B cell (primary cell): Measurements from ENCODE around the gene STARD3. TPM values are rescaled to one million over a fixed set of nuclear protein-coding genes. Genes with fewer than 3 reads are reported as not detected.
A peak's percentile ranks its signal among the peaks of the same experiment; 100 is the strongest.

Source experiments
- ATAC-seq: fragments of 200-7000 bp; cut with Tn5 transposase; one replicate; pipeline ENCODE4 v1.10.0; 2021; ENCODE audit warnings: low read depth, mild to moderate bottlenecking, moderate number of reproducible peaks, moderate library complexity
- CTCF ChIA-PET: fragments of 350-600 bp; sonication (Branson Sonifier 250); formaldehyde crosslinking; loops from one replicate; lab custom pipeline; 2021; ENCODE audit warnings: antibody characterized with exemption, inconsistent platforms; lab: Charles Lee
- POLR2A ChIA-PET: fragments of 350-600 bp; sonication (Branson Sonifier 250); formaldehyde crosslinking; loops from one replicate; lab custom pipeline; 2021; ENCODE audit warnings: antibody characterized with exemption; lab: Charles Lee
- DNase-seq: peaks from one replicate; pipeline ENCODE4 v3.0.0; 2013
- H2AFZ ChIP-seq: 2 replicates; pipeline ENCODE4 v1.6.1; 2012; ENCODE audit warnings: mild to moderate bottlenecking, low read depth, low read length; ENCODE audit not compliant: insufficient read depth, poor library complexity, severe bottlenecking
- H3K27ac ChIP-seq, 2 donors: 1 replicate in 1 of 2; 2 replicates in 1 of 2; pipeline ENCODE4 v1.5.1; 2012 to 2013; ENCODE audit warnings: low read length in 2 of 2, mild to moderate bottlenecking in 2 of 2, moderate library complexity in 1 of 2
- H3K27me3 ChIP-seq, 4 experiments: fragments of 200-600 bp in 1 of 4; sonication (generic) in 1 of 4; replicated peaks in 1 of 4; 1 replicate in 2 of 4; 2 replicates in 2 of 4; pipeline versions ENCODE4 v1.6.1 to v1.7.0; 2013 to 2016; ENCODE audit warnings: low read length in 3 of 4, mild to moderate bottlenecking in 2 of 4, mixed read lengths in 1 of 4, moderate library complexity in 1 of 4; ENCODE audit not compliant: insufficient read depth in 4 of 4, control insufficient read depth in 3 of 4; ENCODE audit errors: control extremely low read depth in 1 of 4
- H3K36me3 ChIP-seq, 2 experiments: replicated peaks in 1 of 2; 1 replicate in 1 of 2; 2 replicates in 1 of 2; pipeline versions ENCODE4 v1.6.1 to v1.7.1; 2013; ENCODE audit warnings: low read length in 1 of 2; ENCODE audit not compliant: insufficient read depth in 2 of 2, control insufficient read depth in 1 of 2; ENCODE audit errors: control extremely low read depth in 1 of 2, extremely low read depth in 1 of 2
- H3K4me1 ChIP-seq, 2 donors: fragments of 200-600 bp in 1 of 2; sonication (generic) in 1 of 2; 1 replicate in 1 of 2; 2 replicates in 1 of 2; pipeline versions ENCODE4 v1.5.1 to v1.6.1; 2013 to 2017; ENCODE audit warnings: low read length in 2 of 2; ENCODE audit not compliant: control insufficient read depth in 2 of 2, insufficient read depth in 2 of 2
- H3K4me2 ChIP-seq: replicated peaks from 2 replicates; pipeline ENCODE3; 2012; ENCODE audit warnings: mild to moderate bottlenecking, low read depth, low read length; ENCODE audit not compliant: poor library complexity, severe bottlenecking
- H3K4me3 ChIP-seq, 5 experiments: fragments of 200-600 bp in 1 of 5; sonication (generic) in 1 of 5; 1 replicate in 3 of 5; 2 replicates in 2 of 5; pipeline versions ENCODE4 v1.5.1 to v1.7.0; 2011 to 2016; ENCODE audit warnings: low read length in 4 of 5, mild to moderate bottlenecking in 4 of 5, low read depth in 2 of 5, control low read depth in 1 of 5, moderate library complexity in 1 of 5; ENCODE audit not compliant: insufficient read depth in 1 of 5; ENCODE audit errors: control extremely low read depth in 1 of 5, extremely low read depth in 1 of 5
- H3K79me2 ChIP-seq: fragments of 200-600 bp; sonication (generic); one replicate; pipeline ENCODE4 v1.6.0; 2016; ENCODE audit warnings: low read length; ENCODE audit not compliant: control insufficient read depth, insufficient read depth
- H3K9ac ChIP-seq: fragments of 200-600 bp; sonication (generic); 2 replicates; pipeline ENCODE4 v1.6.1; 2017; ENCODE audit warnings: mild to moderate bottlenecking, low read length, moderate library complexity
- H3K9me3 ChIP-seq, 3 donors: one replicate each; pipeline versions ENCODE4 v1.6.1 to v1.7.1; 2013; ENCODE audit warnings: low read length in 2 of 3; ENCODE audit not compliant: control insufficient read depth in 2 of 3, insufficient read depth in 1 of 3; ENCODE audit errors: control extremely low read depth in 1 of 3
- H4K20me1 ChIP-seq: 2 replicates; pipeline ENCODE4 v1.6.0; 2012; ENCODE audit warnings: mild to moderate bottlenecking, low read length; ENCODE audit not compliant: insufficient read depth, control insufficient read depth, poor library complexity, severe bottlenecking
- H3K27ac Mint-ChIP-seq: one replicate; pipeline ENCODE4 v1.8.0; 2021; ENCODE audit warnings: mixed read lengths
- H3K27me3 Mint-ChIP-seq: one replicate; pipeline ENCODE4 v1.8.0; 2021; ENCODE audit warnings: mixed read lengths
- H3K4me1 Mint-ChIP-seq: one replicate; pipeline ENCODE4 v1.8.0; 2021; ENCODE audit warnings: mixed read lengths
- H3K4me3 Mint-ChIP-seq: one replicate; pipeline ENCODE4 v1.8.0; 2021; ENCODE audit warnings: mixed read lengths
- H3K9me3 Mint-ChIP-seq: one replicate; pipeline ENCODE4 v1.8.0; 2022; ENCODE audit warnings: mixed read lengths; ENCODE audit not compliant: insufficient read depth
- EZH2 ChIP-seq: IDR thresholded peaks from 2 replicates; pipeline ENCODE4 v1.6.1; 2012; ENCODE audit warnings: borderline replicate concordance, low read depth, mild to moderate bottlenecking, moderate library complexity, low read length; ENCODE audit not compliant: insufficient read depth, poor library complexity, severe bottlenecking
- WGBS: methylation state at CpG from one replicate; pipeline ENCODE4 v1.1.5; 2013; ENCODE audit warnings: missing lambda C conversion rate; ENCODE audit not compliant: insufficient coverage; 5-methylcytosine and 5-hydroxymethylcytosine counted together
- intact Hi-C: fragments of 100-400 bp; cut with micrococcal nuclease; formaldehyde crosslinking; loops from one replicate; pipeline ENCODE4 v1.10.0; 2022
- polyA plus RNA-seq: library from polyadenylated mRNA; depleted of rRNA; stranded (reverse); fragments of >200 nt; gene quantifications from 2 replicates; pipeline ENCODE4 v1.2.3, GENCODE V29; 2012
- total RNA-seq, 2 donors: library from RNA; stranded (reverse); fragments of 120-200 nt in 1 of 2; gene quantifications; 1 replicate in 1 of 2; 2 replicates in 1 of 2; pipeline versions ENCODE4 v1.2.3 to v1.2.4, GENCODE V29; 2013 to 2022
- TF ChIP-seq, protein P1 (sequence below): fragments of 200-600 bp; IDR thresholded peaks from one replicate; pipeline ENCODE4 v1.8.0; 2022; ENCODE audit warnings: antibody characterized with exemption, mild to moderate bottlenecking

The STARD3 gene
- total and polyA plus RNA-seq, 2 donors (not counting 1 experiment from before 2014, with no cell fraction given): 93.1 to 231 TPM

DNA sequence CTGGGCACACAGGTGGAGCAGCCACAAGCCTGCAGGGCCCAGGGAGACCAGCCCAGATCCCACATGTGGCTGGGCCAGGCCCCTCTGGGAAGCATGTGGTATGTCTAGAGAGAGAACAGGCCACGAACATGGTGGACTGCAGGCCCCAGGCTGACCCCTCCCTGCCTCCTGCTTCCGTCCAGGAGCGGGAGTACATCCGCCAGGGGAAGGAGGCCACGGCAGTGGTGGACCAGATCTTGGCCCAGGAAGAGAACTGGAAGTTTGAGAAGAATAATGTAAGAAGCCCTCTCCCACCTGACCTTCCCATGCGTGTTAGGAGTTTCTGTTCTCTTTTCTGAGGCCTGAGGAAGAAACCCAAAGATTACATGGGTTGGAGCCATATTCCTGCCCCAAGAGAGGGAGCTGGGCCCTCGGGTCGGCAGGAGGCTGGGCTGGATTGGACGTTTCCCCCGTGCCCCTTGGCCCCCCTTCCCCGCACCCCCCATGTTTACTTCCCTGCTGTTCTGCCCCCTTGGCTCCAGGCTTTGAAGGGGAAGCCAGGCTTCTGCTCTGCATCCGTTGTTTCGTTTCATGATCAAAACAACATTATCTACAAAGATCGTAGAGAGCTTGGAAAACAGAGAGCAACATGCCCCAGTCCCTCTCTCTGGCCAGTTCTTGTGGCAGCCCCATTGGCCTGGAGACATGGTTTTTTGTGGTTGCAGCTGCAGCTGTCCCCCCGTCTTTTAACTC lies 22.5 kb downstream of the STARD3 start:
- Mint-ChIP-seq H3K27me3 (no peaks in the 10 kb centered on the region), H3K9me3 (no peaks in the 10 kb centered on the region), H3K27ac (peak overlapping the region; percentile 96), H3K4me1 (peaks cover 44% of the 10 kb centered on the region), H3K4me3 (peak overlapping the region; percentile 67)
- H3K79me2 ChIP-seq: peaks cover 23% of the 10 kb centered on the region
- intact Hi-C loops: no loop called here
- peak overlapping the region; percentile 44 for H2AFZ ChIP-seq
- no peak overlapping the region for H3K9ac ChIP-seq
- peaks cover 5% of the 10 kb centered on the region for H4K20me1 ChIP-seq
- WGBS: 28% methylated on average over 4 of the region's 15 CpGs
- no peaks in the 10 kb centered on the region for H3K9me3 ChIP-seq
- H3K27ac ChIP-seq: peak overlapping the region; percentile 81
- peaks cover 34 to 55% of the 10 kb centered on the region in 2 donors for H3K4me1 ChIP-seq
- ChIA-PET CTCF (interaction anchor here (0.6 to 1.6 kb wide), 7 partner anchors 9 to 39 kb away, joined by 3 to 7 read pairs (median 5); partner anchors contain the start of gene PNMT), POLR2A (interaction anchor here (0.6 to 0.9 kb wide), 3 partner anchors 16 to 96 kb away, joined by 7 to 11 read pairs (median 7); no protein-coding TSS in a partner anchor)
- peaks cover 0 to 41% of the 10 kb centered on the region in 2 experiments for H3K36me3 ChIP-seq
- ATAC-seq: peak; percentile 51
- TF ChIP-seq, protein P1, sequence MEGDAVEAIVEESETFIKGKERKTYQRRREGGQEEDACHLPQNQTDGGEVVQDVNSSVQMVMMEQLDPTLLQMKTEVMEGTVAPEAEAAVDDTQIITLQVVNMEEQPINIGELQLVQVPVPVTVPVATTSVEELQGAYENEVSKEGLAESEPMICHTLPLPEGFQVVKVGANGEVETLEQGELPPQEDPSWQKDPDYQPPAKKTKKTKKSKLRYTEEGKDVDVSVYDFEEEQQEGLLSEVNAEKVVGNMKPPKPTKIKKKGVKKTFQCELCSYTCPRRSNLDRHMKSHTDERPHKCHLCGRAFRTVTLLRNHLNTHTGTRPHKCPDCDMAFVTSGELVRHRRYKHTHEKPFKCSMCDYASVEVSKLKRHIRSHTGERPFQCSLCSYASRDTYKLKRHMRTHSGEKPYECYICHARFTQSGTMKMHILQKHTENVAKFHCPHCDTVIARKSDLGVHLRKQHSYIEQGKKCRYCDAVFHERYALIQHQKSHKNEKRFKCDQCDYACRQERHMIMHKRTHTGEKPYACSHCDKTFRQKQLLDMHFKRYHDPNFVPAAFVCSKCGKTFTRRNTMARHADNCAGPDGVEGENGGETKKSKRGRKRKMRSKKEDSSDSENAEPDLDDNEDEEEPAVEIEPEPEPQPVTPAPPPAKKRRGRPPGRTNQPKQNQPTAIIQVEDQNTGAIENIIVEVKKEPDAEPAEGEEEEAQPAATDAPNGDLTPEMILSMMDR: no peak
- no peak for TF ChIP-seq EZH2
- peak overlapping the region in 2 of 5 experiments; percentile 7 to 9 for H3K4me3 ChIP-seq
- H3K27me3 ChIP-seq: no peaks in the 10 kb centered on the region
- DNase-seq: peak; percentile 66
- H3K4me2 ChIP-seq: peak overlapping the region; percentile 58

DNA sequence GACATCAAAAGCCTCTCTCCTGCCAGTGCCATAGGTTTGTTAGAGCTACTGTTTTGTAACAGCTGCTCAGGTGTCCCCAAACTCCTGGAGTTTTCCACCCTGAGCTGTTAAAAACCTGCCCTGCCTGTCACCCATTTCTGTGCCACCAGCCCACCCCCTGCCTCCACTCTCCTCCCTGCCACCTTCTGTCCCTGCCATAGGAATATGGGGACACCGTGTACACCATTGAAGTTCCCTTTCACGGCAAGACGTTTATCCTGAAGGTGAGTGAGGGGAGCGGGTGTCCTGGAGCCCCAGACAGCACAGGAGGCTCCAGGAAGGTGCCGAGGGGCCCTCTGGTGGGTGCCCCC lies 23.0 kb downstream of the STARD3 start:
- H3K27me3 Mint-ChIP-seq: no peaks in the 10 kb centered on the region
- H3K27ac Mint-ChIP-seq: peak overlapping the region; percentile 96
- Histone ChIP-seq H3K9ac (no peak overlapping the region), H3K4me3 (peak overlapping the region in 1 of 5 experiments; percentile 9), H2AFZ (peak overlapping the region; percentile 44), H3K79me2 (peaks cover 17% of the 10 kb centered on the region), H3K4me1 (peaks cover 34 to 55% of the 10 kb centered on the region in 2 donors), H3K4me2 (peak overlapping the region; percentile 58), H3K27me3 (no peaks in the 10 kb centered on the region), H4K20me1 (no peaks in the 10 kb centered on the region), H3K36me3 (peaks cover 0 to 36% of the 10 kb centered on the region in 2 experiments), H3K27ac (peak overlapping the region; percentile 81), H3K9me3 (no peaks in the 10 kb centered on the region)
- intact Hi-C loops: no loop called here
- ChIA-PET CTCF (interaction anchor here (0.6 to 1.6 kb wide), 7 partner anchors 8 to 39 kb away, joined by 3 to 7 read pairs (median 5); partner anchors contain the start of gene PNMT), POLR2A (interaction anchor here (0.6 to 0.9 kb wide), 2 partner anchors 15 to 16 kb away, joined by 7 read pairs; no protein-coding TSS in a partner anchor)
- H3K4me1 Mint-ChIP-seq: peaks cover 40% of the 10 kb centered on the region
- TF ChIP-seq, protein P1: no peak
- no peak for TF ChIP-seq EZH2
- H3K4me3 Mint-ChIP-seq: peak overlapping the region; percentile 67
- ATAC-seq (no peak), DNase-seq (no peak)
- H3K9me3 Mint-ChIP-seq: no peaks in the 10 kb centered on the region
- WGBS: 83% methylated on average over 4 of the region's 5 CpGs
